Measurements from ENCODE around the gene MCCD1.
"Not testable (repeated sequence)": the region's sequence is repeated elsewhere in the genome, so short reads cannot be mapped to it uniquely, and the experiment has no call there.

Gene MCCD1

GRCh38 chr6:31498748-31499147 lies 30.0 kb upstream of the MCCD1 start:
- no peak for DNase-seq (ENCODE audit: extremely low read depth, low read depth)
- TF ChIP-seq, protein P1, sequence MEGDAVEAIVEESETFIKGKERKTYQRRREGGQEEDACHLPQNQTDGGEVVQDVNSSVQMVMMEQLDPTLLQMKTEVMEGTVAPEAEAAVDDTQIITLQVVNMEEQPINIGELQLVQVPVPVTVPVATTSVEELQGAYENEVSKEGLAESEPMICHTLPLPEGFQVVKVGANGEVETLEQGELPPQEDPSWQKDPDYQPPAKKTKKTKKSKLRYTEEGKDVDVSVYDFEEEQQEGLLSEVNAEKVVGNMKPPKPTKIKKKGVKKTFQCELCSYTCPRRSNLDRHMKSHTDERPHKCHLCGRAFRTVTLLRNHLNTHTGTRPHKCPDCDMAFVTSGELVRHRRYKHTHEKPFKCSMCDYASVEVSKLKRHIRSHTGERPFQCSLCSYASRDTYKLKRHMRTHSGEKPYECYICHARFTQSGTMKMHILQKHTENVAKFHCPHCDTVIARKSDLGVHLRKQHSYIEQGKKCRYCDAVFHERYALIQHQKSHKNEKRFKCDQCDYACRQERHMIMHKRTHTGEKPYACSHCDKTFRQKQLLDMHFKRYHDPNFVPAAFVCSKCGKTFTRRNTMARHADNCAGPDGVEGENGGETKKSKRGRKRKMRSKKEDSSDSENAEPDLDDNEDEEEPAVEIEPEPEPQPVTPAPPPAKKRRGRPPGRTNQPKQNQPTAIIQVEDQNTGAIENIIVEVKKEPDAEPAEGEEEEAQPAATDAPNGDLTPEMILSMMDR (IDR thresholded peaks at IDR 0.05; ENCODE audit: low read depth, low read length): no peak

DNA sequence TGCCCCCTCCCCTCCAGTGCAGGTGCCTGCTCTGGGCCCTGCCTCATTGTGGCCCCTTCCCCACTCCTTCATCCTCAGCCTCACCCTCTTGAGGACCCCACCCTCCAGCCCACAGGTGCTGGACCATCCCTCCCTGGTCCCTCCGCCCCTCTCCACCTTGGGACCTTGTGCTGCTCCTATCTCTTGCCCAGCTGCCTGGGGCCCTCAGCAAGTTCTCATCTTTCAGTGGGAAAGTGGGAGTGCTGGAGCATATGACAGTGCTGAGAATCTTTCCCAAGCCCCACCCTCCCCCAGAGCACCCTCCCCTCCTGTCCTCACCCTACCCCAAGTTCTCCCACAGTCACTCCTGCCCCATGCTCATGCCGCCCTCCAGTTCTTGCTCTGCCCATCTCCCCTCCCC lies 29.1 kb upstream of the MCCD1 start:
- not testable (repeated sequence) for DNase-seq (ENCODE audit: extremely low read depth, low read depth)

- TF ChIP-seq, protein P1 (IDR thresholded peaks at IDR 0.05; ENCODE audit: low read depth, low read length): no peak
- no peak for DNase-seq (ENCODE audit: extremely low read depth, low read depth)
These were observed 26.2 kb upstream of the MCCD1 start for GRCh38 chr6:31502586-31502985.

GRCh38 chr6:31509036-31509435 lies 19.7 kb upstream of the MCCD1 start:
- not testable (repeated sequence) for DNase-seq (ENCODE audit: extremely low read depth, low read depth)

GRCh38 chr6:31510007-31510406 lies 18.8 kb upstream of the MCCD1 start:
- no peak for DNase-seq (ENCODE audit: extremely low read depth, low read depth)
- TF ChIP-seq, protein P1 (IDR thresholded peaks at IDR 0.05; ENCODE audit: low read depth, low read length): no peak

GRCh38 chr6:31513456-31514165 lies 15.2 kb upstream of the MCCD1 start:
- TF ChIP-seq, protein P1 (IDR thresholded peaks at IDR 0.05; ENCODE audit: low read depth, low read length): no peak
- no peak for DNase-seq (ENCODE audit: extremely low read depth, low read depth)

- TF ChIP-seq, protein P1 (IDR thresholded peaks at IDR 0.05; ENCODE audit: low read depth, low read length): no peak
- no peak for DNase-seq (ENCODE audit: extremely low read depth, low read depth)
These were observed 6.9 kb upstream of the MCCD1 start for GRCh38 chr6:31521835-31522234.

- TF ChIP-seq, protein P1 (IDR thresholded peaks at IDR 0.05; ENCODE audit: low read depth, low read length): no peak
- no peak for DNase-seq (ENCODE audit: extremely low read depth, low read depth)
These were observed 3.2 kb upstream of the MCCD1 start for GRCh38 chr6:31525553-31525931.
